GM13976 (cell line): ENCODE results near the gene PIK3IP1.

Experiments
- DNase-seq: peaks from one replicate; pipeline ENCODE4 v3.0.0; 2012; ENCODE audit warnings: low spot score
- CTCF ChIP-seq: IDR thresholded peaks from 2 replicates; pipeline ENCODE4 v1.5.1; 2012; ENCODE audit warnings: borderline replicate concordance, mild to moderate bottlenecking; ENCODE audit not compliant: insufficient read depth; ENCODE audit errors: extremely low read depth, missing control alignments, control extremely low read depth
- in situ Hi-C: fragments of 300-500 bp; cut with MboI; formaldehyde crosslinking; loops from one replicate; pipeline ENCODE4 v1.12.0; 2022; ENCODE audit warnings: low sequenced_read_pairs, mixed read lengths, inconsistent platforms; ENCODE audit not compliant: unreplicated experiment

PIK3IP1 gene

DNA sequence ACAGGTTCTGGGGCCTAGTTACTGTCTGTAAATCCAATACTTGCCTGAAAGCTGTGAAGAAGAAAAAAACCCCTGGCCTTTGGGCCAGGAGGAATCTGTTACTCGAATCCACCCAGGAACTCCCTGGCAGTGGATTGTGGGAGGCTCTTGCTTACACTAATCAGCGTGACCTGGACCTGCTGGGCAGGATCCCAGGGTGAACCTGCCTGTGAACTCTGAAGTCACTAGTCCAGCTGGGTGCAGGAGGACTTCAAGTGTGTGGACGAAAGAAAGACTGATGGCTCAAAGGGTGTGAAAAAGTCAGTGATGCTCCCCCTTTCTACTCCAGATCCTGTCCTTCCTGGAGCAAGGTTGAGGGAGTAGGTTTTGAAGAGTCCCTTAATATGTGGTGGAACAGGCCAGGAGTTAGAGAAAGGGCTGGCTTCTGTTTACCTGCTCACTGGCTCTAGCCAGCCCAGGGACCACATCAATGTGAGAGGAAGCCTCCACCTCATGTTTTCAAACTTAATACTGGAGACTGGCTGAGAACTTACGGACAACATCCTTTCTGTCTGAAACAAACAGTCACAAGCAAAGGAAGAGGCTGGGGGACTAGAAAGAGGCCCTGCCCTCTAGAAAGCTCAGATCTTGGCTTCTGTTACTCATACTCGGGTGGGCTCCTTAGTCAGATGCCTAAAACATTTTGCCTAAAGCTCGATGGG is 13.5 kb downstream of the PIK3IP1 start:
- in situ Hi-C loops: no loop called here
- no peak for DNase-seq

GRCh38 chr22:31278151-31278621 is 14.1 kb downstream of the PIK3IP1 start:
- no peak for TF ChIP-seq CTCF
- no peak for DNase-seq
- in situ Hi-C loops: no loop called here

More for the DNA sequence above, 13.5 kb downstream of the PIK3IP1 start:
- TF ChIP-seq CTCF: no peak

- in situ Hi-C loops: no loop called here
- TF ChIP-seq CTCF: no peak
- DNase-seq: no peak
These were observed 14.5 kb downstream of the PIK3IP1 start for GRCh38 chr22:31277741-31278140.

DNA sequence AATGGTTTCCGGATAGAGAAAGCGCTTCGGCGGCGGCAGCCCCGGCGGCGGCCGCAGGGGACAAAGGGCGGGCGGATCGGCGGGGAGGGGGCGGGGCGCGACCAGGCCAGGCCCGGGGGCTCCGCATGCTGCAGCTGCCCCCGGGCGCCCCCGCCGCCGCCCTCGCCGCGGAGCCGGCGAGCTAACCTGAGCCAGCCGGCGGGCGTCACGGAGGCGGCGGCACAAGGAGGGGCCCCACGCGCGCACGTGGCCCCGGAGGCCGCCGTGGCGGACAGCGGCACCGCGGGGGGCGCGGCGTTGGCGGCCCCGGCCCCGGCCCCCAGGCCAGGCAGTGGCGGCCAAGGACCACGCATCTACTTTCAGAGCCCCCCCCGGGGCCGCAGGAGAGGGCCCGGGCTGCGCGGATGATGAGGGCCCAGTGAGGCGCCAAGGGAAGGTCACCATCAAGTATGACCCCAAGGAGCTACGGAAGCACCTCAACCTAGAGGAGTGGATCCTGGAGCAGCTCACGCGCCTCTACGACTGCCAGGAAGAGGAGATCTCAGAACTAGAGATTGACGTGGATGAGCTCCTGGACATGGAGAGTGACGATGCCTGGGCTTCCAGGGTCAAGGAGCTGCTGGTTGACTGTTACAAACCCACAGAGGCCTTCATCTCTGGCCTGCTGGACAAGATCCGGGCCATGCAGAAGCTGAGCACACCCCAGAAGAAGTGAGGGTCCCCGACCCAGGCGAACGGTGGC is 15.7 kb downstream of the PIK3IP1 start:
- TF ChIP-seq CTCF: no peak
- in situ Hi-C loops: no loop called here
- DNase-seq: no peak

DNA sequence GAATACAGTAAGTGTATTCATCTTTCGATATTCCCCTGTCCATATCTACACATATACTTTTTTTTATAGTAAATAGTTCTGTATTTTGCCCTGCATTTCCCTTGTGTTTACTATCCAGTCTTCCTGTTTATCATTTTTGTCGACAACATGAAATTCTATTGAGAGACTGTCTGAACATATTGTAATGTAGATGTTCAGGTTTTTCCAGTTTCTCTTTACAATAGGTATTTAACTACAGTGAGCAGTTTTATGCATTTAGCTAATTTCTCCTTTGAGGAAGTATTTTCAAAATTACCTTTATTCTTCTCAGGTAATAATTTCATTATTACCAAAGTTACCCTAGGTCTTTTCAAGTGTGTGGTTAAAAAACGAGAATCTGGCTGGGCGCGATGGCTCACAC is 16.7 kb downstream of the PIK3IP1 start:
- in situ Hi-C loops: no loop called here
- no peak for TF ChIP-seq CTCF
- no peak for DNase-seq

- DNase-seq: no peak
- in situ Hi-C loops: no loop called here
- no peak for TF ChIP-seq CTCF
These were observed 17.3 kb downstream of the PIK3IP1 start for GRCh38 chr22:31275018-31275417.
